Psoas muscle (tissue), 8 donors: ENCODE measurements around the gene EXOSC9. TPM values are rescaled to one million over a fixed set of nuclear protein-coding genes. Genes with fewer than 3 reads are reported as not detected.

Experiments used
- ATAC-seq, 4 donors: fragments of 200-7000 bp; cut with Tn5 transposase; one replicate each; pipeline ENCODE4 v1.9.1; 2020; ENCODE audit warnings: moderate library complexity in 3 of 4, mild to moderate bottlenecking in 2 of 4
- DNase-seq, 2 donors: peaks; one replicate each; pipeline ENCODE4 v3.0.0-alpha.2; 2020
- H3K27ac ChIP-seq: fragments of 200-600 bp; one replicate; pipeline ENCODE4 v1.8.0; 2022
- H3K27me3 ChIP-seq, 3 donors: fragments of 200-600 bp in 1 of 3; one replicate each; pipeline versions ENCODE4 v1.6.1 to v1.8.0; 2013 to 2022; ENCODE audit warnings: low read length in 2 of 3, mild to moderate bottlenecking in 2 of 3, moderate library complexity in 1 of 3; ENCODE audit not compliant: insufficient read depth in 3 of 3
- H3K36me3 ChIP-seq, 2 donors: fragments of 200-600 bp in 1 of 2; one replicate each; pipeline versions ENCODE4 v1.6.1 to v1.8.0; 2013 to 2022; ENCODE audit warnings: low read depth in 1 of 2, mild to moderate bottlenecking in 1 of 2, moderate library complexity in 1 of 2; ENCODE audit not compliant: insufficient read depth in 1 of 2
- H3K4me1 ChIP-seq: fragments of 200-600 bp; one replicate; pipeline ENCODE4 v1.8.0; 2022
- H3K4me3 ChIP-seq: fragments of 200-600 bp; one replicate; pipeline ENCODE4 v1.8.0; 2022; ENCODE audit warnings: mild to moderate bottlenecking
- H3K9me3 ChIP-seq: fragments of 200-600 bp; one replicate; pipeline ENCODE4 v1.8.0; 2022
- WGBS, 3 donors: extraction: QIAGEN DNeasy Blood & Tissue Kit; methylation state at CpG; one replicate each; pipeline versions ENCODE4 v1.1.6 to v1.1.7; 2013; 5-methylcytosine and 5-hydroxymethylcytosine counted together
- intact Hi-C, 2 donors: fragments of 100-400 bp; cut with DNase I; formaldehyde crosslinking; loops; one replicate each; pipeline versions ENCODE4 v1.11.0 to v1.14.2; 2022
- polyA plus RNA-seq, 3 donors: library from polyadenylated mRNA; stranded (reverse); fragments of 200-250 nt; gene quantifications; one replicate each; pipeline ENCODE4 v1.2.3, GENCODE V29; 2013
- total RNA-seq, 4 donors: library from RNA; stranded (reverse); fragmentation: NEBNext Ultra II Directional in 2 of 4; extraction: Animal tissue kit (Norgen Biotek cat#: 25700) in 2 of 4; gene quantifications; one replicate each; pipeline versions ENCODE4 v1.2.1 to v1.2.4, GENCODE V29; 2021 to 2023
- TF ChIP-seq, protein P1 (sequence below): fragments of 200-600 bp; IDR thresholded peaks from one replicate; pipeline ENCODE4 v1.8.0; 2022; ENCODE audit warnings: antibody characterized with exemption
- donor health status: healthy with polysubstance abuse.
- donor health status: DM: no; HTN: no; CAD: no; lungs with moderate emphysema.
- donor health status: Bipolar disorder and iron deficiency.
- donor health status: healthy.
- donor health status: DM: yes; HTN: yes; CAD: no.
- donor health status: DM: no; HTN: no; CAD: no.
- donor health status: DM: no; HTN: no; CAD: no.
- donor health status: DM: yes; HTN: yes; CAD: no.

EXOSC9 gene
- total and polyA plus RNA-seq, 7 donors, result 12.3 to 28.5 (median 14.5) TPM

DNA sequence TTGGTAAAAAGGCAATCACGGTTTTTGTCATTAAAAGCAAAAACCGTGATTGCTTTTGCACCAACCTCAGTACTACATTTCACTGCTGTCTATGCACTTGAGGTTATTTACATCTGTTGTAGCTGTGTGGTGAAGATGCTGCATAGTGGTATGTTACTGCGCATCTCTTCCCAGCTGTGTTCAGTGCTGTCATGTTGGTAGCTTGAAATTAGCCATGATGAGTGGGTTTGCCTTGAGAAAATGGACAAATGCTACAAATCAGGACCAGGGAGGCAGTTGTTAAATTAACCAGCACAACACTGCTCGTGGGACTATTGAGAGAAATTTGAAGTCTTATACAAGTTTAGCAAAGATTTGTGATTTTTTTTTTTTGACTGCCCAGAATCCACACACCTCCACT, 34.0 kb upstream of the EXOSC9 start:
- TF ChIP-seq, protein P1, sequence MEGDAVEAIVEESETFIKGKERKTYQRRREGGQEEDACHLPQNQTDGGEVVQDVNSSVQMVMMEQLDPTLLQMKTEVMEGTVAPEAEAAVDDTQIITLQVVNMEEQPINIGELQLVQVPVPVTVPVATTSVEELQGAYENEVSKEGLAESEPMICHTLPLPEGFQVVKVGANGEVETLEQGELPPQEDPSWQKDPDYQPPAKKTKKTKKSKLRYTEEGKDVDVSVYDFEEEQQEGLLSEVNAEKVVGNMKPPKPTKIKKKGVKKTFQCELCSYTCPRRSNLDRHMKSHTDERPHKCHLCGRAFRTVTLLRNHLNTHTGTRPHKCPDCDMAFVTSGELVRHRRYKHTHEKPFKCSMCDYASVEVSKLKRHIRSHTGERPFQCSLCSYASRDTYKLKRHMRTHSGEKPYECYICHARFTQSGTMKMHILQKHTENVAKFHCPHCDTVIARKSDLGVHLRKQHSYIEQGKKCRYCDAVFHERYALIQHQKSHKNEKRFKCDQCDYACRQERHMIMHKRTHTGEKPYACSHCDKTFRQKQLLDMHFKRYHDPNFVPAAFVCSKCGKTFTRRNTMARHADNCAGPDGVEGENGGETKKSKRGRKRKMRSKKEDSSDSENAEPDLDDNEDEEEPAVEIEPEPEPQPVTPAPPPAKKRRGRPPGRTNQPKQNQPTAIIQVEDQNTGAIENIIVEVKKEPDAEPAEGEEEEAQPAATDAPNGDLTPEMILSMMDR, result no peak
- Histone ChIP-seq H3K27me3 (peaks cover 0 to 39% (median 18%) of the 10 kb centered on the region in 3 donors), H3K9me3 (no peaks in the 10 kb centered on the region), H3K4me1 (peaks cover 8% of the 10 kb centered on the region), H3K27ac (no peak overlapping the region), H3K36me3 (no peaks in the 10 kb centered on the region), H3K4me3 (no peak overlapping the region)
- intact Hi-C loops, result no loop called here
- ATAC-seq (no peak), DNase-seq (no peak)
- WGBS, 3 donors, result 91 to 94% (median 92%) methylated on average over 4 of the region's 4 CpGs

DNA sequence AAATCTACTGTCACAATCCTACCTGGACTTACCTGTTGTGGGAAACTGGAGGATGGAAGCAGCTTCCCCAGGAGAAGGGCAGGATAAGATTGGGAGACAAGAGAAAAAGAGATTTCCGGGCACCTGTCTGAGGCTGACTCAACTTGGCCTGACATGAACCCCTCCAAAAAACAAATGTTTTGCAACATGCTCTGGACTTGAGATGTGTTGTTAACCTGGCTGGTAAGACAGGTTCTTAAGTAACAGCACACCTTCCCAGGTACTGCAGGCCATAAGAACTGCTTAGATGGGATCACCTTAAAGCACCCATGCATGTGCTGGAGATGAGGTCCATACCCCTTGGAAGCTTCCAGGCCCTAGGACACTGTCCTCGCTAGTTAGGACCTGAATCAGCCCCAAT, 31.8 kb upstream of the EXOSC9 start:
- no peak overlapping the region for H3K27ac ChIP-seq
- TF ChIP-seq, protein P1, result no peak
- peaks cover 8% of the 10 kb centered on the region for H3K4me1 ChIP-seq
- no peaks in the 10 kb centered on the region for H3K36me3 ChIP-seq
- intact Hi-C loops, result no loop called here
- DNase-seq (no peak), ATAC-seq (no peak)
- H3K4me3 ChIP-seq, result no peak overlapping the region
- H3K9me3 ChIP-seq, result no peaks in the 10 kb centered on the region
- peaks cover 0 to 20% (median 16%) of the 10 kb centered on the region in 3 donors for H3K27me3 ChIP-seq
- 89 to 93% (median 90%) methylated on average over 2 of the region's 2 CpGs for WGBS, 3 donors

DNA sequence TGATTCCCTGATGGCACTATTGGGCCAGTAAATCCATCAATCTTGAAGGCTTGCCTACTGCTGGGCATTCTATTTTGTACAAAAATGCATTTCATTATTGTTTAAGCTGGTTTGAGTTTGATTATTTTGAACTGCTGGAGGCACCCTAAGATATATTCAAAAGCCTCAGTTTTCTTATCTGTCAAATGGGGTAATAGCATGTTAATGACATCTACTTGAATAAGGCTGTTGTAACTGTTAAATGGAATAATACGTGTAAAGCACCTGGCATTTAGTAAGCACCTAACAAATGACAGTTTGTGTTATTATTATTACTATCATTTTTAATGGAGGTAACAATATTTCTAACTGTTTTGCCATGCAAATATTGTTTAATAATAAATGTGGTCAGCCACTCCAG, 29.3 kb upstream of the EXOSC9 start:
- TF ChIP-seq, protein P1, result no peak

DNA sequence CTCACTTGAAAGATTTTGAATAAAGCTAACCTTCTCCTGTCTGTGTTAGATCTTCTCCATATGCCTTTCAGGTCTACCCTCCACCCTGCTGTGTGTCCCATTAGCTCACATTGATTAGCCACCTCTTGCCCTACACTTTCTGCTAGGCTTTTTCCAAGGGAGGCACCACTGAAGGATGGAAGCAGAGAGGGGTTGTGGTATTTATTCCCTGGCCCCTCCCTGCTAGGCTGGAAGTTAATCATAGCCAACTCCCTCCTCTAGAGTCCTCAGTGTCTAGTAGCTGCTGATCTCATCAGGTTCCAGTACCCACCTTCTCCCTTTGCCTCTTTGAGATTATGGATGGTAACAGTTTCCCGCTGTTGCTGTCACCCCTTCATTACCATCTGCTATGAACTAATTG, 27.2 kb upstream of the EXOSC9 start:
- ATAC-seq (no peak), DNase-seq (no peak)
- Histone ChIP-seq H3K27me3 (peaks cover 2 to 4% (median 3%) of the 10 kb centered on the region in 3 donors), H3K4me3 (no peak overlapping the region), H3K9me3 (no peaks in the 10 kb centered on the region), H3K27ac (no peak overlapping the region), H3K36me3 (no peaks in the 10 kb centered on the region), H3K4me1 (no peaks in the 10 kb centered on the region)
- intact Hi-C loops, result no loop called here
- TF ChIP-seq, protein P1, result no peak
- 88 to 92% (median 89%) methylated on average over 1 of the region's 1 CpG for WGBS, 3 donors

More for the DNA sequence above, 29.3 kb upstream of the EXOSC9 start:
- Histone ChIP-seq H3K9me3 (no peaks in the 10 kb centered on the region), H3K36me3 (no peaks in the 10 kb centered on the region), H3K4me1 (no peaks in the 10 kb centered on the region), H3K27me3 (peaks cover 0 to 6% (median 3%) of the 10 kb centered on the region in 3 donors), H3K27ac (no peak overlapping the region), H3K4me3 (no peak overlapping the region)
- DNase-seq, result no peak
- 88 to 100% (median 89%) methylated on average over 1 of the region's 1 CpG for WGBS, 3 donors
- ATAC-seq, result no peak
- intact Hi-C loops, result no loop called here
